HepG2 (cell line): ENCODE results near the gene PALM3. TPM values are rescaled to one million over a fixed set of nuclear protein-coding genes. Genes with fewer than 3 reads are reported as not detected.

ENCODE experiments used
- E2F2 ChIP-seq: sonication (generic); formaldehyde crosslinking; IDR thresholded peaks from 2 replicates; pipeline ENCODE4 v1.4.0; 2020; ENCODE audit warnings: missing genetic modification reagents, borderline replicate concordance
- HDAC2 ChIP-seq: sonication (generic); formaldehyde crosslinking; IDR thresholded peaks from 2 replicates; pipeline ENCODE4 v1.4.0; 2020; ENCODE audit warnings: missing genetic modification reagents
- IRF2 ChIP-seq: IDR thresholded peaks from 2 replicates; pipeline ENCODE4 v1.6.1; 2018; ENCODE audit warnings: missing genetic modification reagents, missing compliant biosample characterization
- ISL2 ChIP-seq: sonication (generic); formaldehyde crosslinking; IDR thresholded peaks from 2 replicates; pipeline ENCODE4 v1.5.0; 2020; ENCODE audit warnings: missing genetic modification reagents
- MTF1 ChIP-seq: sonication (generic); formaldehyde crosslinking; IDR thresholded peaks from 2 replicates; pipeline ENCODE4 v1.5.0; 2020; ENCODE audit warnings: missing genetic modification reagents
- MXI1 ChIP-seq: IDR thresholded peaks from 3 replicates; pipeline ENCODE4 v1.6.1; 2012; ENCODE audit warnings: low read depth, low read length, inconsistent platforms, borderline replicate concordance
- NFKB2 ChIP-seq: sonication (generic); formaldehyde crosslinking; IDR thresholded peaks from 2 replicates; pipeline ENCODE4 v1.4.0; 2020; ENCODE audit warnings: missing genetic modification reagents, borderline replicate concordance
- RARA ChIP-seq: IDR thresholded peaks from 2 replicates; pipeline ENCODE4 v1.6.1; 2016; ENCODE audit warnings: missing genetic modification reagents, missing compliant biosample characterization
- TBL1XR1 ChIP-seq: fragments of 150-350 bp; IDR thresholded peaks from 2 replicates; pipeline ENCODE4 v1.6.1; 2014; ENCODE audit warnings: borderline replicate concordance, low read length; ENCODE audit not compliant: partially characterized antibody
- ZBTB10 ChIP-seq: sonication (generic); formaldehyde crosslinking; IDR thresholded peaks from 2 replicates; pipeline ENCODE4 v1.4.0; 2020; ENCODE audit warnings: missing genetic modification reagents, borderline replicate concordance
- ZBTB33 ChIP-seq: sonication (generic); formaldehyde crosslinking; IDR thresholded peaks from 2 replicates; pipeline ENCODE4 v1.4.0; 2020; ENCODE audit warnings: missing genetic modification reagents
- ZFY ChIP-seq: sonication (generic); formaldehyde crosslinking; IDR thresholded peaks from 2 replicates; pipeline ENCODE4 v1.4.0; 2020; ENCODE audit warnings: missing genetic modification reagents
- ZNF225 ChIP-seq: sonication (generic); formaldehyde crosslinking; IDR thresholded peaks from 2 replicates; pipeline ENCODE4 v1.4.0; 2020; ENCODE audit warnings: mild to moderate bottlenecking, missing genetic modification reagents
- ZNF639 ChIP-seq: conservative IDR thresholded peaks from 2 replicates; pipeline ENCODE4 v1.6.1; 2018; ENCODE audit warnings: missing genetic modification reagents
- ZNF737 ChIP-seq: sonication (generic); formaldehyde crosslinking; IDR thresholded peaks from 2 replicates; pipeline ENCODE4 v1.5.0; 2020; ENCODE audit warnings: missing genetic modification reagents, mild to moderate bottlenecking, borderline replicate concordance
- ZNF749 ChIP-seq: sonication (generic); formaldehyde crosslinking; IDR thresholded peaks from 2 replicates; pipeline ENCODE4 v1.8.0; 2022; ENCODE audit warnings: mild to moderate bottlenecking, missing genetic modification reagents, moderate library complexity, borderline replicate concordance
- polyA plus RNA-seq, 8 experiments: library from polyadenylated mRNA; depleted of rRNA in 3 of 8; stranded (reverse) in 7 of 8; unstranded in 1 of 8; fragments of >200 nt; fragmentation: Illumina TruSeq in 4 of 8; extraction: Trizol in 4 of 8; gene quantifications; 2 replicates each; pipeline versions ENCODE4 v1.2.1 to v1.2.3, GENCODE V29; 2011 to 2016; ENCODE audit warnings: low read depth in 4 of 8, missing spikeins in 1 of 8, mixed read lengths in 1 of 8; ENCODE audit not compliant: insufficient read depth in 1 of 8
- total RNA-seq, 5 experiments: library from RNA; depleted of rRNA; stranded (reverse); fragments of >200 nt; fragmentation: Illumina TruSeq; extraction: Trizol; gene quantifications; 2 replicates each; pipeline ENCODE4 v1.2.3, GENCODE V29; 2016; ENCODE audit warnings: low read depth in 1 of 5

PALM3 gene
- total and polyA plus RNA-seq, 2 of the 13 experiments (the other 11 are each of a cell fraction or from before 2014, with no cell fraction given) = 0.79 to 2.4 TPM

- no peak for TF ChIP-seq ZNF639 (CRISPR knock-in tag)
- no peak for TF ChIP-seq MXI1
- no peak for TF ChIP-seq E2F2 (CRISPR knock-in tag)
- TF ChIP-seq ZBTB10 (CRISPR knock-in tag) = peak; percentile 95
- TF ChIP-seq RARA (CRISPR knock-in tag) = no peak
- no peak; the same call in 1 of the 2 replicates for TF ChIP-seq IRF2
- 0 out of 2 replicates have a peak, but pooled peaks have one; percentile 61 for TF ChIP-seq ZNF225 (CRISPR knock-in tag)
- TF ChIP-seq ZFY (CRISPR knock-in tag) = peak; percentile 57
- no peak for TF ChIP-seq MTF1
- no peak for TF ChIP-seq ZNF737 (CRISPR knock-in tag)
- TF ChIP-seq ZNF749 = peak; percentile 84; the same call in 1 of the 2 replicates
- TF ChIP-seq ISL2 (CRISPR knock-in tag) = no peak
- no peak for TF ChIP-seq ZBTB33 (CRISPR knock-in tag)
- no peak for TF ChIP-seq TBL1XR1
- peak; percentile 32; the same call in 1 of the 2 replicates for TF ChIP-seq HDAC2 (CRISPR knock-in tag)
- peak; percentile 62; the same call in 1 of the 2 replicates for TF ChIP-seq NFKB2 (CRISPR knock-in tag)
Measured at GRCh38 chr19:14031719-14032480, 30.0 kb downstream of the PALM3 start, which contains the start of gene IL27RA (continued).
